Raji (cell line): ENCODE data around the gene NSD1.

Experiments
- POLR2A ChIP-seq: IDR thresholded peaks from 2 replicates; pipeline ENCODE4 v1.6.1; 2011; ENCODE audit warnings: low read depth, low read length, control low read depth; ENCODE audit not compliant: insufficient read depth

Gene NSD1

DNA sequence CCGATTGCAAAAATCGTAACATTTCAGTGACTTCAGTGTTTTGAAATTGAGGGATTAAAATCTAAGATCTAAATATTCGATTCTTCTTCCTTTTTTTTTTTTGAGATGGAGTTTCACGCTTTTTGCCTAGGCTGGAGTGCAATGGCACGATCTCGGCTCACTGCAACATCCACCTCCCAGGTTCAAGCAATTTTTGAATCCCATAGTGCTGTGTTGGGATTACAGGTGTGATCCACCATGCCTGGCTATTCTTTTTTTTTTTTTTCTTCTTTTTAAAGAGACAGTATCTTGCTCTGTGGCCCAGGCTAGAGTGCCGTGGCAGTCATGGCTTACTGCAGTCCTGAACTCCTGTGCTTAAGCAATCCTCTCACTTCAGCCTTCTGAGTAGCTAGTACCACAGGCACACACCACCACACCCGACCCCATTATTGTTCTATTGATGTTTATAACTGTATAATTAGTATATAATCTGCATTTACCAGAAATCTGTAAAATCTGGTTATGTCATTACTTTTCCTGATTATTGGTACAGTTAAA, 42.7 kb downstream of the NSD1 start:
- no peak for TF ChIP-seq POLR2A

DNA sequence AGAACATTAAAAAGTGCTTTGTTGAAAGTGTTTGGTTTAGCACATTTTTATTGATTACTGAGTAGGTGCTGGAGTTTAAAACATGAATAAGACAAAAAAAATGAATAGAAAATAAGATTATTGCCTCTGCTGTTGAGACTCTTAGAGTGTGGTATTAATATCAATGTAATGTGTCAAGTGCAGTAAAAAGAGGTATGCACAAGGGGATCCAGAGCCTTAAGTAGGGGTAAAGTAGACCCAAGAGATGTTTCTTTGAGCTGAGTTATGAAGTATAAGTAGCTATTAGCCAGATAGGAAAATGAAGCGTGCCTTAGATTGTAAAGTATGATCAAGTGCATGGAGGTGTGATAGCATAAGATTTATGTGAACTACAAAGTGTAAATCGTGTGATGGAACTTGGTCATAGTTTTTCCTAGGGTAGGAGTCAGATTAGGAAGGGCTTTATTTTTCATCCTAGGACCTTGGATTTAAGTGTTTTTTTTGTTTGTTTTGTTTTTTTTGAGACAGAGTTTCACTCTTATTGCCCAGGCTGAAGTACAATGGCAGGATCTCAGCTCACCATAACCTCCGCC, 45.2 kb downstream of the NSD1 start:
- TF ChIP-seq POLR2A = no peak

DNA sequence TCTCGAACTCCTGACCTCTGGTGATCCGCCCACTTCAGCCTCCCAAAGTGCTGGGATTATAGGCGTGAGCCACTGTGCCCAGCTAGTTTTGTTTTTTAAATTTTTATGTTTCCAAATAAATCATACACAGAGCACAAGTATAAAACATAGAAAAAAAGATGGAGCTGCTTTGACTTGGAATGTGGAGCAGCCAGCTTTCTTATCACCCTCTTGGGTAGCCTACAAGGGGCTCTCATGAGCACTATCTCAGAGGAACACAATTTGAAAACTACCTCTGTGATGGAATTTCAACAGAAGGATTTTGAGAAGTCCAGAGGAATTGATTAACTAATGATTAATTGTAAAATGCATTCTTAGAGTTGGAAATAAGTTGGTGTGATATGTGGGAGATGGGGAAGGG, 45.9 kb downstream of the NSD1 start:
- no peak for TF ChIP-seq POLR2A

- no peak for TF ChIP-seq POLR2A
Observed at GRCh38 chr5:177183142-177183541, 49.6 kb downstream of the NSD1 start.

GRCh38 chr5:177183766-177184360, 50.3 kb downstream of the NSD1 start:
- TF ChIP-seq POLR2A = no peak

- TF ChIP-seq POLR2A = no peak
Observed at GRCh38 chr5:177185993-177186392, 52.4 kb downstream of the NSD1 start.

- no peak for TF ChIP-seq POLR2A
Observed at GRCh38 chr5:177186645-177187044, 53.1 kb downstream of the NSD1 start.

- TF ChIP-seq POLR2A = no peak
Observed at GRCh38 chr5:177188775-177189174, 55.2 kb downstream of the NSD1 start.

DNA sequence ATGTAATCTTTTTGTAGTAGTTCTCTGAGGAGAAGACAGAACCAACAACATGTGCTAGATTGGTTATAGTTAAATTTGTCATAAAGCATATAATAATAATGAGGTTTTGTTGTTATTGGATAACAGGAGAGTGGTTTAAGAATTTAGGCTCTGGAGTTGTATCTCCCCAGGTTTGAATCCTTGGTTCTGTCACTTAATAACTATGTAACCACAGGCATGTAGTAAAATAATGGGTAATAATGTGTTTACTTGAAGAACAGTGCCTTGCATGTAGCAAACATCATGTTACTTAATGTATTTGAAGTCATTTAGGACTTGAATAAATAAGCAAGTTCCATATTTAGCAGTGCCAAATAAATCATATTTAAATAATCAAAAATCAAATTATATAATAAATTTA, 55.8 kb downstream of the NSD1 start:
- no peak for TF ChIP-seq POLR2A

DNA sequence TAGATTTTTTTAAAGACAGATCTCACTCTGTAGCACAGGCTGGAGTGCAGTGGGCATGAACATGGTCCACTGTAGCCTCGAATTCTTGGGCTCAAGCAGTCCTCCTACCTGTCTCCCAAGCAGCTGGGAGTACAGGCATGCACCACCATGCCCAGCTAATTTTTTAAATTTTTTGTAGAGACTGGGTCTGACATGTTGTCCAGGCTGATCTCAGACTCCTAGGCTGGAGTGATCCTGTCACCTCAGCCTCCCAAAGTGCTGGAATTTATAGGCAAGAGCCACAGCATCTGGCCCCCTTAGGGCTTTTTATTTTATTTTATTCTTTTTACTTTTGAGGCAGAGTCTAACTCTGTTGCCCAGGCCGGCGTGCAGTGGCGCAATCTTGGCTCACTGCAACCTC, 56.4 kb downstream of the NSD1 start:
- TF ChIP-seq POLR2A = no peak

GRCh38 chr5:177194268-177194667, 60.7 kb downstream of the NSD1 start:
- no peak for TF ChIP-seq POLR2A

DNA sequence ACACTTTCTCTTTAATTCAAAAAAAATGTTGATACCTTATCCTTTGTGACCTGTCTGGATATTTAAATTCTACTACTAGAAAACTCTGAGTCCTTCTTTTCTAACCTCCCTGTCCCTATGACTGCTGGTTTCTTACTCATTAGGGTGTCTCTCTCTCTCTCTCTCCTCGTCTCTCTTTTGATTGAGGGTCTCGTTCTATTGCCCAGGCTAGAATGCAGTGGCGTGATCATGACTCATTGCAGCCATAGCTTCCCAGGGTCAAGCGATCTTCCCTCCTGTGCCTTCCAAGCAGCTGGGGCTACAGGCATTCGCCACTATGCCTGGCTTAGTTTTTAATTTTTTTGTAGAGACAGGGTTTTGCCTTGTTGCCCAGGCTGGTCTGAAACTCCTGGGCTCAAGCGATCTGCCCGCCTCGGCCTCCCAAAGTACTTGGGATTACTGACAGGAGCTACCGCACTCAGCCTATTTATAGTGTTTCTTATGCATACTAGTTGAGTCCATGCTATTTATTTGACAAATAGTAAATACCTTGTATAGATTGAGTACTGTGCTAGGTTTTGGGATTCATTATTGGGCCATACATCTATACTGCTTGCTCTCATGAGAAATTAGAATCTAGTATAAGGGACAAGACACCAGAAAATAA, 61.9 kb downstream of the NSD1 start:
- no peak for TF ChIP-seq POLR2A

DNA sequence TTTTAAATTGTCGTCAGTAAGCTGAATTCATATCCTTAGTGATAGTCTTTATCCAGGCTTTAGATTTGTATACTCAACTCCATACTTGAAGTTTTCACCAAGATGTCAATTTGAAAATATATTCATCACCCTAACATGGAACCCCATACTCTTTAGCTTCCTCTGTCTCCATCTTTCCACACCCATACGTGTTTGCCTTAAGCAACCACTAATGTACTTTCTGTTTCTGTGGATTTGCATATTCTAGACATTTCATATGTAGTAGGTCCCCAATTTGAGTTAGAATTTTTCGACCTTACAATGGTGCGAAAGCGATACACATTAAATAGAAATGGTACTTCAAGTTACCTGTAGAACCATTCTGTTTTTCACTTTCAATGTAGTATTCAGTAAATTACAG, 65.2 kb downstream of the NSD1 start:
- TF ChIP-seq POLR2A = no peak

GRCh38 chr5:177204281-177204680, 70.7 kb downstream of the NSD1 start:
- no peak for TF ChIP-seq POLR2A

DNA sequence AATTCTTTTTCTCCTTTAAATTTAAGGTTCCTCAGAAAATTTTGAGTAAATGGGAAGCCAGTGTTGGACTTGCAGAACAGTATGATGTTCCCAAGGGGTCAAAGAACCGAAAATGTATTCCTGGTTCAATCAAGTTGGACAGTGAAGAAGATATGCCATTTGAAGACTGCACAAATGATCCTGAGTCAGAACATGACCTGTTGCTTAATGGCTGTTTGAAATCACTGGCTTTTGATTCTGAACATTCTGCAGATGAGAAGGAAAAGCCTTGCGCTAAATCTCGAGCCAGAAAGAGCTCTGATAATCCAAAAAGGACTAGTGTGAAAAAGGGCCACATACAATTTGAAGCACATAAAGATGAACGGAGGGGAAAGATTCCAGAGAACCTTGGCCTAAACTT, 76.0 kb downstream of the NSD1 start:
- no peak for TF ChIP-seq POLR2A

GRCh38 chr5:177212242-177212641, 78.7 kb downstream of the NSD1 start:
- no peak for TF ChIP-seq POLR2A
